Stimulated activated naive CD8-positive, alpha-beta T cell treated with anti-CD3 and anti-CD28 coated beads, Interleukin-15, Interleukin-2, amounts not matched to agents 100 U/mL and 50 U/mL, for 24 hours (primary cell): ENCODE results near the gene TARBP1.
A peak's percentile ranks its signal among the peaks of the same experiment; 100 is the strongest.
"Not testable (repeated sequence)": the region's sequence is repeated elsewhere in the genome, so short reads cannot be mapped to it uniquely, and the experiment has no call there.

Experiments
- ATAC-seq: fragments of 150-1000 bp; cut with Tn5 transposase; one replicate; pipeline ENCODE4 v1.10.0; 2021
- DNase-seq: peaks from one replicate; pipeline ENCODE4 v3.0.0; 2021

TARBP1 gene

GRCh38 chr1:234478481-234479309 is at the start of gene TARBP1:
Gene TARBP1 (minus strand): TSS chr1:234479179. CDS start chr1:234479103, 76 bp downstream.
- DNase-seq, result peak; percentile 84
- ATAC-seq, result peak; percentile 79

DNA sequence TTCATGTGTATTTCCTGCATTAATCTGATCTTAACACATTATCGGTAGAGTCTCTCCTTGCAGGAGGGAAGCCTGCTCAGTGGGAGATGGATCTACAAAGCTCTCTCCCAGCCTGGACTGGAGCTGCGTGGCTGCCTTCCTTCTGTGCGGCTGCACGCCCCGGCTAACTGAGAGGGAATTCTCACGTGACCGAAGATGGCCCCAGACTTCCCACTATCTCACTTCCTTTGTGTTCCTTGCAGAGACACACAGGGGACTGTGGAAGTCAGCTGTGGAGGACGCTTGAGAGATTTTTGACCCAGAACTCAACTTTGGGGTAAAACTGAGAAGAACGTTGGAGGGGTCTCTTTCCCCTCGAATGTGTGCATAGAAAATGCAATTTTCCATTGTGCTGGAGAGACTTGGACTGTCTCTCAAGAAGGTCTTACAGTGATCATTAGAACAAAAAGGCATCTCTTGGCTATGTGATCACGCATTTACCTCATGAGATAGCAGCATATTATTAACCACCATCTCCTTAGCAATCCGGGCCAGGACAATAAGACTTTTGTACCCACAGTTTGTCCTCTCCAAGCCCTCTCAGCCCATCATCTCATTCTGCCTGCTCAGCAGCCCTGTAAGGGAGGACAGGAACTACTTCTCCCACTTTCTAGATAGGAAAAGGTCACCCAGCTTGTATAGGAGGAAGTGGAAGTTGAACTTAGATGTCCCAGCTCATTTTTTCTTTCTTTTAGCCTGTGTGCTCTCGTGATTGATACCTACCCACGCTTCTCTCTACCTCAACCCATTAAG is 49.3 kb upstream of the TARBP1 start:
- DNase-seq (no peak), ATAC-seq (no peak)

- ATAC-seq, result no peak
- DNase-seq, result no peak
Observed at GRCh38 chr1:234527346-234527745, 48.4 kb upstream of the TARBP1 start.

DNA sequence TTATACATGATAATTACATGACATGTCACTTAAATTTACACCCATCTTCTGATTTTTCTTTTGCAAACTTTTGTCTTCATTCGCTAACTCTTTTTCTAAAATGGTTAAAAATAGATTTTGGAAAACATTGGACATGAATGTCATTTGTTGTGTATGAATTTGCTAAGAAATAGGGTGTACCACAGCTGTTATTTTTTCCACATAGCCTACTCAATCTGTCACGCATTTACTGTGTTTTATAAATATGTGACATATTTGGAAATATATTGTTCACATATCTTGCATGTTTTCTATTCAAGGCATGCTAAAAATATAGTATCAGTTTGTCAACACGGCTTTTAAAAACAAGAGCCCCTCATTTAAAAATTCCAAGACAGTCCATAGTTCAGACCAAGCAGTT is 47.9 kb upstream of the TARBP1 start:
- ATAC-seq, result no peak
- DNase-seq, result no peak

DNA sequence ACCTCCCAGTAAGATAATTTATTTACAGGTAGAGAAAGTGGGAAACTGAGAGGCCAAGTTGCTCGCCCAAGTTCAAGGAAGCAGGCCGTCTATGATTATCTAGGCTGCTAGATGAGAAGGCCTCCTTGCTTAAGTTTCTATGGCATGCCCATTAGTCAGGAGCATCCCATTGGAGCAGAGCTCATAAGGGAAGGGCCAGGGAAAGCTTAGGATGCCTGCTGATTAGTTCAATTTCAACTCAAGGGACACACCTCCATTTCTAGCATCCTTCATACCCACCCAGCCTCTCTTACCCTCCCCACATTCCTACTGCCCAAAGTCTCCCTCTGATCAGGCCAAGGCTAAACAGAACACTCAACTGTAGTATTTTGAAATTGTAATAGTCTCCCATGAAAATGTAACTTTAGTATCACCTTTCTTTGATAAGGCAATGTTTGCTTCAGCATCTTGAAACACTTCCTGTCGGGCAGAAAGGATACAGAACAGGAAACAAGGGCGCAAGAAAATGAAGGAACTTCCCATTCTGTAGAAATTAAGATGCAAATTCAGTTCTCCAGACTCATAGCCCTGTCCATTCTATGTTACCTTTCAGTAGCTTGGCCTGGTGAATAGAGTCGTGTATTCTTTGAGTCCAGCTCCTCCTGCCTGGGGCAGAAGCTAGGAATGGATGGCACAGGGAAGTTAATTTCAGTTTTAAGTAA is 46.3 kb upstream of the TARBP1 start:
- no peak for DNase-seq
- no peak for ATAC-seq

DNA sequence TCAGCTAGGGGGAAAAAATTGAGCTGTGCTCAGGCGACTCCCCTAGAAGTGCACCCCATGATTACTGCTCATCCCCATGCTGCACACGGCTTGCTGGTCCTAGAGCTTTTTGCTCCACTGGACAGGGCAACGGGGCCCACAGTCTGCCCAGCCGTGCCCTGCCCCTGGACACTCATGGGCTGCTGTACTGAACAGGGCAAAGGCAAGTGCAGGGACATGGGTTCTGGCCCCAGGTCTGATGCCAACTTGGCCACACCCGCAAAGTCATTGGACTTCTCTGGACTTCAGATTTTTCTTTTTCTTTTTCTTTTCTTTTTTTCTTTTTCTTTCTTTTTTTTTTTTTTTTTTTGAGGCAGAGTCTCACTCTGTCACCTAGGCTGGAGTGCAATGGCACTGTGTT is 42.9 kb upstream of the TARBP1 start:
- DNase-seq (no peak), ATAC-seq (no peak)

DNA sequence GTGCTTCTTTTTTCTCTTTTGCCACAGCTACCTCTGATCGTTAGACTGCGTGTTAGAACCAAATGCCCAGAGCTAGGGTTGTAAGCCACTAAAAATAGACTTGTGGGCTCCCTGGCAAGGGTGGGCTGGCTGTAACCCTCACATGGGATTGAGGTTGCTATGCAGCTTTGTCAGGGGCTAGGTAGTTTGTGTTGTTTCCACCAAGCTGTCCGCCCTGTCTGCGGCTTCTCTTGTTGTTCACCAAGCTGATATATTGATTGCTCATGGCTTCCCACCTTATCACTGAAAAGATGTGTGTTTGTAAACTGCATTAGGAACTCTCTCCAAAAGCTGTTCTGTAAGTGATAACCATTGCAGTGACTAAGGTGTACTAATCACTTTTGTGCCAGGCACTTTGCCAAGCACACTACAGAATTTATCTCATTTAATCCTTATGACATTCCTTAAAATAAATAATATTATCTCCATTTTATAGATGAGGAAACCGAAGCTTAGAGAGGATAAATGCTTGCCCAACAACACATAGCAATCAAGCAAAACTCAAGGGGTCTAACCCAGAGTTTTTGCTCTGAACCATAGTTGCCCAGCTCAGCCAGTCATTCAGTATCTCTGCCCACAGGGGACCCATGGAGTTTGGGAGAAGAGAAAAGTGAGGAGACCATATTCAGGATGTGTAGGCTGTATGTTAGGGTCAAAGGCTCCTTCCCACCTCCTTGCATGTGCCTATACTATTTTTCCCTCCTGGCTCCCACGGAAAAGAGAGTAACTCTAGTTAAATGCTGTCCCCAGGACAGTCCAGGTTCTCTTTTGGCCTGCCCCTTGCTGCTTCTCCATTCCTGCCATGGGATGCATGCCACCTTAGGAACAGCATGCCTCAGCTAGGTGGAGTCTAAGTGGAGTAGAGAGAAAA is 42.2 kb upstream of the TARBP1 start:
- DNase-seq (no peak), ATAC-seq (no peak)

DNA sequence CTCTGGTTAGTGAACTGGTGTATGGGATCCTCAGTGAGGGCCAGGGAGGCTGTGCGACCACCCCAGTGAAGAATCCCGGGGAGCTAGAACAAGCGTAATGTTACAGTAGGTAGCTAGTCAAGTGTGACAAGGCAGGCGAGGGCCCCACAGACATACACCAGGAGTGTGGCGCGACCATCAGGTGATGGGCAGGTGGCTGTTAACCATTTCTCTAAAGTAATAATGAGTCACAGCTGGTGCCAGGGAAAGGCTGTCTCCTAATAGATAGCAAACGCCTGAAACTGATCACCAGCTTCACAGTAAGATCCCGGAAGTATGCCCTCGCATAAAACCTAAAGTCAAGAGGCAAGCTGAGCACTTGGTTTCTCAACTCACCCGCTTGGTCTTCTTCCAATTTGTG is 40.5 kb upstream of the TARBP1 start:
- ATAC-seq (no peak), DNase-seq (no peak)

DNA sequence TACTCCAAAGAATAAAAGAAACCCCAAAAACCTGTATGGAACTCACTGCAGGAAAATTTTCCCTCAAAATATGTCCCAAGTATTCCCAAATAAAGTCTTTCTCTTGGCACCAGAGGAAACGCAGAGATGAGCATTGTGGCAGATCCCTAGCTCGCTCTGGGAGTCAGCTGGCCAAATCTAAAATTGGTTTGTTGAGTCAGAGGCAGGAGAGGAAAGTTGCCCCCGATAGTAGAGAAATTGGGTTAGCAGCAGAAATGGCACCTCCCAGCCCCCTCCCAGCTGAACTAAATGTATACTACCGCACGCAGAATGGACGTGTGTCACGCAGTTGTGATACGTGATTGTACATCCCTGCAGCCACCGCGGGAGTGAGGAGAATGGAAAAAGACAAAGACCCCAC is 39.9 kb upstream of the TARBP1 start:
- ATAC-seq, result no peak
- DNase-seq, result no peak

DNA sequence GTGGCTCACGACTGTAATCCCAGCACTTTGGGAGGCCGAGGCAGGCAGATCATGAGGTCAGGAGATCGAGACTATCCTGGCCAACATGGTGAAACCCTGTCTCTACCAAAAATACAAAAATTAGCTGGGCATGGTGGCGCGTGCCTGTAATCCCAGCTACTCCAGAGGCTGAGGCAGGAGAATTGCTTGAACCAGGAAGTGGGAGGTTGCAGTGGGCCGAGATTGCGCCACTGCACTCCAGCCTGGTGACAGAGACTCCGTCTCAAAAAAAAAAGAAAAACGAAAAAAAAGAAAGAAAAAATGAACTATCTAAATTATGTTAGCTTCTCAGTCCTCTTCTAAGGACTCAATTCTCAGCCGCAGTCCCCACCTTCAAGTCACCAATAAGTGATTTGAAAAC is 39.1 kb upstream of the TARBP1 start:
- not testable (repeated sequence) for DNase-seq, ATAC-seq

DNA sequence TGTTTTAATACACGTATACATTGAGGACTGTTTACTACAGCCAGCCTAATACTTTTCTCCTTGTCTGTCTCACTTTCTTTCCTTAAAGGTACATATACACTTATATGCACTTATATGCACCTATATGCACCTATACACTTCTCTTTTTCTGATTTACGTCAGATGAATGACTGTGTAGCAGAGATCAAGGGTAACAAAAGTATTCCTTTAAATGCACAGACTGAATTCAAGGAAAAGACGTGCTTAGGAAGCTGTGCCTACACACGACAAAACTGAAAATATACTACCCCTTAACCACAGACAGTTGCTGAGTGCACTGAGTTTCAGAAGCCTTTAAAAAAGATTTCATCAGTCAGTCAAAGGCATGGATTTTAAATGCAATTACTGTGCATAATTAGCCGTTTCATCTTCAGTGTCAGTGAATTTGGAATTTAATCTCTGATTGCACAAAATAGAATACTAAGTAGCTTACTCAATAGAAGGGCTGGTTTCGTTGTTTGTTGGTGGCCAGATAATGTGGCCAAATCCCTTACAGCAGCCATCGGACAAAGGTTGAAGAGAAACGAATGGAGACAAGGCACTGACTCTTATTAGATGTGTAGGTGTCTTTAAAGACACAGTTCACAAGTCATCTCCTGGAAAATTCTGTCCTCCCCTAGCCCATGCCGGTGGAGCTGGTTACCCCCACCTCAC is 38.3 kb upstream of the TARBP1 start:
- DNase-seq (no peak), ATAC-seq (peak; percentile 45)

DNA sequence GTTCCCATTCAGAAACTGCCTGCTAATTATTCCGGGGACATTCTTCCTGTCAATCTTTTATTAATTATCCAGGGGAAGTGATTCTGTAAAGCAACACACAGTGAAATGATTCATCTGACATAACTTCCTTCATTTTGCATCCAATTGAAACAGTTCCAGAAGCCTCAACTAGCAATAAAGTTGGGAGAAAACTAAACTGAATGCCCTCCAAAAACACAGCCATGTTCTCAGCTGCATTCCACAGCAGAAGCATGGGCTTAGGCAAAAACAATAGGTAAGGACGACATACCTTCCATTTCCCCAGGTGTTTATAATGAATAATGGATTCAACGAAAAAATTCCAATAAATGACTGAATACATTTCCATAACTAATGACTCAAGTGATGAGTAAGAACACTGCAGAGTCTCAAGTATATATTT is 36.9 kb upstream of the TARBP1 start:
- ATAC-seq (no peak), DNase-seq (no peak)

DNA sequence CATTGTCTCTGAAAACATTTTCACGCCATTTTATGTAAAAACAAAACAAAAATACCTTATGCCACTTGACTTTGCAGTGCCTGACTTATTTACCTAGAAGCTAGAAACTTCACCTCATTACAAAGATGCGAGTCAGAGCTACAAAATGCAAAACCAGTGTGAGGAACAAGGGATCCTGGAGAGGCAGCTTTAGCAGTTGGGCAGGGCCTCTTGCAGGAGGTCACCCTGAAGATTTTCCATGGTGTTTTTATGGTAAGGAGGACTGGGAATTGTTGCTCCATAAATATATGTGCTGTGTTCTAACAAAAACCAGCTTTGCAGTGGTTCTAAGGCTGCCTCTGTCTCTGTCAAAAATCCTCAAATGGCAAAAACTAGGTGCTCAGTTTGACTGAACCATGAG is 36.4 kb upstream of the TARBP1 start:
- ATAC-seq (no peak), DNase-seq (no peak)

GRCh38 chr1:234512451-234512861 is 33.5 kb upstream of the TARBP1 start:
- DNase-seq (no peak), ATAC-seq (no peak)

- no peak for ATAC-seq
- no peak for DNase-seq
Observed at GRCh38 chr1:234509457-234510328, 30.7 kb upstream of the TARBP1 start.

- no peak for ATAC-seq
- no peak for DNase-seq
Observed at GRCh38 chr1:234507626-234508387, 28.8 kb upstream of the TARBP1 start.

DNA sequence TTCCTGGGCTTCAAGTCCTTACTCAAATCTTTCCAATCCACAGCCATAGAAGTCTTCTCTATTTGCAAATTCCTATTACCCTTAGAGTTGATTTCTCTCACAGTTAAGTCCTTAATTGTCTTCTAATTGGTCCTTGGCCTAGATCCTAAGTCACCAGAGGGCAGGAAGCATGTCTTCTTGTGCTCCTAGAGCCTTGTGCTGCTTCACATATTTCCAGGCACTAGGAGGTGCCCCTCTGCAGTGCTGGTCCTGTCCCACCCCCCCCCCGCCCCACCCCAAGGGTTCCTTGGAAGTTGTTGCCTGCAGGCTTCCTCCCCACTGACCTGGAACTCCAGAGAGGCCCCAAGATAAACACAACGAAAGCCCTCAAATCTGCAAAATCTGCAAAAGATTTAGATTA is 28.1 kb upstream of the TARBP1 start:
- DNase-seq (no peak), ATAC-seq (no peak)

GRCh38 chr1:234505769-234506102 is 26.8 kb upstream of the TARBP1 start:
- ATAC-seq (no peak), DNase-seq (no peak)

GRCh38 chr1:234504969-234505768 is 26.2 kb upstream of the TARBP1 start:
- DNase-seq (no peak), ATAC-seq (no peak)
